GM10847 (cell line): Measurements from ENCODE around the gene COMMD9.

Experiments
- POLR2A ChIP-seq: IDR thresholded peaks from 2 replicates; pipeline ENCODE4 v1.6.1; 2011; ENCODE audit not compliant: insufficient read length; ENCODE audit errors: extremely low read depth

The COMMD9 gene

GRCh38 chr11:36240173-36240572 is 49.1 kb downstream of the COMMD9 start:
- no peak for TF ChIP-seq POLR2A

GRCh38 chr11:36239636-36240035 is 49.6 kb downstream of the COMMD9 start:
- no peak for TF ChIP-seq POLR2A

- no peak for TF ChIP-seq POLR2A
Observed at GRCh38 chr11:36238881-36239280, 50.3 kb downstream of the COMMD9 start.

GRCh38 chr11:36238036-36238631 is 51.1 kb downstream of the COMMD9 start:
- no peak for TF ChIP-seq POLR2A

- no peak for TF ChIP-seq POLR2A
Observed at GRCh38 chr11:36237391-36237790, 51.8 kb downstream of the COMMD9 start.

- no peak for TF ChIP-seq POLR2A
Observed at GRCh38 chr11:36235750-36236149, 53.5 kb downstream of the COMMD9 start.

GRCh38 chr11:36234825-36235224 is 54.4 kb downstream of the COMMD9 start:
- no peak for TF ChIP-seq POLR2A

GRCh38 chr11:36233204-36233603 is 56.0 kb downstream of the COMMD9 start:
- TF ChIP-seq POLR2A: no peak

- TF ChIP-seq POLR2A: no peak
Observed at GRCh38 chr11:36230779-36231699, 58.2 kb downstream of the COMMD9 start.

- TF ChIP-seq POLR2A: no peak
Observed at GRCh38 chr11:36229091-36229705, 60.0 kb downstream of the COMMD9 start.

GRCh38 chr11:36228689-36229088 is 60.5 kb downstream of the COMMD9 start:
- no peak for TF ChIP-seq POLR2A

- no peak for TF ChIP-seq POLR2A
Observed at GRCh38 chr11:36227044-36227443, 62.2 kb downstream of the COMMD9 start.

- no peak for TF ChIP-seq POLR2A
Observed at GRCh38 chr11:36224209-36224882, 64.9 kb downstream of the COMMD9 start.

- TF ChIP-seq POLR2A: no peak
Observed at GRCh38 chr11:36222831-36223635, 66.2 kb downstream of the COMMD9 start.
